Vagina (tissue), 2 donors: ENCODE measurements around the gene KCTD6.

ENCODE experiments used
- POLR2A ChIP-seq, 2 donors: fragments of 450-650 bp; IDR thresholded peaks; one replicate each; pipeline ENCODE4 v1.6.1; 2017; ENCODE audit warnings: antibody characterized with exemption in 2 of 2, mild to moderate bottlenecking in 2 of 2, moderate library complexity in 2 of 2
- POLR2AphosphoS5 ChIP-seq, 2 donors: sonication (generic); formaldehyde crosslinking; IDR thresholded peaks; one replicate each; pipeline ENCODE4 v1.9.0; 2017; ENCODE audit warnings: antibody characterized with exemption in 2 of 2, mild to moderate bottlenecking in 2 of 2, low read depth in 1 of 2; ENCODE audit not compliant: insufficient read depth in 1 of 2
- TF ChIP-seq, protein P1 (sequence below), 3 experiments: fragments of 450-650 bp in 2 of 3; fragments of 200-600 bp in 1 of 3; sonication (generic) in 1 of 3; IDR thresholded peaks; one replicate each; pipeline ENCODE4 v1.5.1; 2017 to 2019; ENCODE audit warnings: antibody characterized with exemption in 3 of 3, mild to moderate bottlenecking in 2 of 3, moderate library complexity in 2 of 3

DNA sequence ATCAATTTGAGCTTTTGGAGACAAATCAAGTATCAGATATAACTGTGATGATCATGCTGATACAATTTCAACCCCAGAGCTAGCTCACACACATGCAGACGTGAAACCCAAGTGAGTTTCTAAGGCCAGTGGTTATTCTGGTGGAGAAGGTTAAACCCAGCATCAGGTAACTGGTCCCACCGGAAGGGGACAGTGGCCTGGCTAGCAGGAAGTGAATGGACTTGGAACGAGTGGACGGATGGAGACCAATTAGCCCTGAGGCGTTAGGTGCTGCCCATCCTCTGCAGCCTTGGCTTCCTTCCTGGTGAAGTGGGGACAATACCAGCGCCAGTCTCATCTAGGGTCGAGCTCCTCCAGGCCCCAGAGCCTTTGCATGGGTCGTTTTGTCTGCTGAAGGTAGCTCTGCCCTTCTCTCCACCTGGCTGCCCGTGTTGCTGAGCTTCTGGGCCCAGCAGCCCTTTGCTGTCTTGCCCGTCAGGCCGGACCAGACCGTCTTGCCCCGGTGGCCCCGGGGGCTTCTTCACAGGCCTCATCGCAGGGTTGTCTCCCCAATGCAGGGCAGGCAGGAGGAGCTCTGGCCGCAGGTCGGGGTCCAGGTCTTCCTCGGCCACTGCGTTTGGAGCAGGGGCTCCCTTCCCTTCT lies 915 bp upstream of the KCTD6 start:
- TF ChIP-seq POLR2A (IDR thresholded peaks at IDR 0.05) (no peak), POLR2AphosphoS5 (IDR thresholded peaks at IDR 0.05; ENCODE audit: insufficient read depth in 1 of 2, low read depth in 1 of 2) (no peak)
- TF ChIP-seq, protein P1, sequence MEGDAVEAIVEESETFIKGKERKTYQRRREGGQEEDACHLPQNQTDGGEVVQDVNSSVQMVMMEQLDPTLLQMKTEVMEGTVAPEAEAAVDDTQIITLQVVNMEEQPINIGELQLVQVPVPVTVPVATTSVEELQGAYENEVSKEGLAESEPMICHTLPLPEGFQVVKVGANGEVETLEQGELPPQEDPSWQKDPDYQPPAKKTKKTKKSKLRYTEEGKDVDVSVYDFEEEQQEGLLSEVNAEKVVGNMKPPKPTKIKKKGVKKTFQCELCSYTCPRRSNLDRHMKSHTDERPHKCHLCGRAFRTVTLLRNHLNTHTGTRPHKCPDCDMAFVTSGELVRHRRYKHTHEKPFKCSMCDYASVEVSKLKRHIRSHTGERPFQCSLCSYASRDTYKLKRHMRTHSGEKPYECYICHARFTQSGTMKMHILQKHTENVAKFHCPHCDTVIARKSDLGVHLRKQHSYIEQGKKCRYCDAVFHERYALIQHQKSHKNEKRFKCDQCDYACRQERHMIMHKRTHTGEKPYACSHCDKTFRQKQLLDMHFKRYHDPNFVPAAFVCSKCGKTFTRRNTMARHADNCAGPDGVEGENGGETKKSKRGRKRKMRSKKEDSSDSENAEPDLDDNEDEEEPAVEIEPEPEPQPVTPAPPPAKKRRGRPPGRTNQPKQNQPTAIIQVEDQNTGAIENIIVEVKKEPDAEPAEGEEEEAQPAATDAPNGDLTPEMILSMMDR (IDR thresholded peaks at IDR 0.05), result no peak
